IMR-90 (cell line): Measurements from ENCODE around the gene AKT2. TPM values are rescaled to one million over a fixed set of nuclear protein-coding genes. Genes with fewer than 3 reads are reported as not detected.

Experiments used
- ATAC-seq: fragments of 200-7000 bp; cut with Tn5 transposase; 2 replicates; pipeline ENCODE4 v1.9.1; 2020; ENCODE audit warnings: low read depth, mild to moderate bottlenecking, moderate library complexity
- BruUV-seq: library from RNA; stranded (reverse); fragments of 400-500 nt; replicated peaks from 2 replicates; lab custom pipeline; 2021; lab: Mats Ljungman, UMichigan
- CTCF ChIA-PET: fragments of 300-600 bp; formaldehyde crosslinking; extraction: SDS; loops from one replicate; lab custom pipeline; 2021; ENCODE audit warnings: antibody characterized with exemption; lab: Yijun Ruan, JAX
- POLR2A ChIA-PET: fragments of 300-600 bp; sonication (Branson Sonifier 250); formaldehyde crosslinking; loops from one replicate; lab custom pipeline; 2022; ENCODE audit warnings: antibody characterized with exemption; ENCODE audit not compliant: unreplicated experiment; lab: Charles Lee
- DNase-seq: peaks from one replicate; pipeline ENCODE4 v3.0.0; 2013
- H2AFZ ChIP-seq: replicated peaks from 2 replicates; pipeline ENCODE3; 2013; ENCODE audit warnings: low read length, mild to moderate bottlenecking; ENCODE audit not compliant: poor library complexity
- H2AK5ac ChIP-seq: 2 replicates; pipeline ENCODE4 v1.6.1; 2013; ENCODE audit warnings: low read depth, low read length, inconsistent platforms
- H2AK9ac ChIP-seq: replicated peaks from 2 replicates; pipeline ENCODE3; 2013; ENCODE audit warnings: mild to moderate bottlenecking, low read depth, low read length, moderate library complexity; ENCODE audit not compliant: poor library complexity
- H2BK120ac ChIP-seq: 2 replicates; pipeline ENCODE4 v1.6.1; 2013; ENCODE audit warnings: low read depth, low read length, inconsistent platforms
- H2BK15ac ChIP-seq: 3 replicates; pipeline ENCODE4 v1.6.1; 2013; ENCODE audit warnings: low read depth, low read length, inconsistent platforms
- H2BK20ac ChIP-seq: 2 replicates; pipeline ENCODE4 v1.6.1; 2013; ENCODE audit warnings: low read depth, mild to moderate bottlenecking, inconsistent platforms, low read length, moderate library complexity
- H2BK5ac ChIP-seq: 2 replicates; pipeline ENCODE4 v1.6.1; 2013; ENCODE audit warnings: mild to moderate bottlenecking, low read depth, low read length, inconsistent platforms; ENCODE audit not compliant: poor library complexity, severe bottlenecking
- H3K14ac ChIP-seq: replicated peaks from 2 replicates; pipeline ENCODE4 v1.6.1; 2013; ENCODE audit warnings: low read depth, low read length, inconsistent platforms
- H3K18ac ChIP-seq: 2 replicates; pipeline ENCODE4 v1.6.1; 2013; ENCODE audit warnings: low read depth, low read length, control low read depth
- H3K23ac ChIP-seq: 2 replicates; pipeline ENCODE4 v1.6.1; 2013; ENCODE audit warnings: low read depth, low read length, inconsistent platforms
- H3K27ac ChIP-seq: 2 replicates; pipeline ENCODE4 v1.5.1; 2013; ENCODE audit warnings: mild to moderate bottlenecking, control low read depth, low read length; ENCODE audit not compliant: insufficient read depth
- H3K27me3 ChIP-seq: 2 replicates; pipeline ENCODE4 v1.6.1; 2013; ENCODE audit warnings: low read length; ENCODE audit not compliant: control insufficient read depth, insufficient read depth
- H3K36me3 ChIP-seq: 2 replicates; pipeline ENCODE4 v1.6.1; 2013; ENCODE audit warnings: low read length, mixed read lengths; ENCODE audit not compliant: control insufficient read depth, insufficient read depth
- H3K4ac ChIP-seq: 2 replicates; pipeline ENCODE4 v1.6.1; 2013; ENCODE audit warnings: low read depth, low read length, inconsistent platforms
- H3K4me1 ChIP-seq: 2 replicates; pipeline ENCODE4 v1.6.1; 2013; ENCODE audit warnings: low read length, mixed read lengths; ENCODE audit not compliant: control insufficient read depth, insufficient read depth
- H3K4me2 ChIP-seq: 2 replicates; pipeline ENCODE4 v1.6.1; 2013; ENCODE audit warnings: low read depth, mild to moderate bottlenecking, control low read depth, low read length, moderate library complexity
- H3K4me3 ChIP-seq: 2 replicates; pipeline ENCODE4 v1.5.1; 2013; ENCODE audit warnings: low read depth, mild to moderate bottlenecking, control low read depth, low read length, moderate library complexity; ENCODE audit not compliant: insufficient read depth
- H3K56ac ChIP-seq: 2 replicates; pipeline ENCODE4 v1.6.1; 2013; ENCODE audit warnings: low read length, inconsistent platforms; ENCODE audit not compliant: insufficient read depth; ENCODE audit errors: extremely low read depth
- H3K79me1 ChIP-seq, 2 experiments: 2 replicates each; pipeline ENCODE4 v1.6.1; 2013; ENCODE audit warnings: low read length in 2 of 2, inconsistent platforms in 1 of 2, low read depth in 1 of 2
- H3K9ac ChIP-seq: 2 replicates; pipeline ENCODE4 v1.6.1; 2013; ENCODE audit warnings: low read depth, low read length, control low read depth
- H3K9me1 ChIP-seq: 2 replicates; pipeline ENCODE4 v1.6.1; 2013; ENCODE audit warnings: low read length, inconsistent platforms; ENCODE audit not compliant: insufficient read depth
- H3K9me3 ChIP-seq: 2 replicates; pipeline ENCODE4 v1.6.1; 2013; ENCODE audit warnings: low read length; ENCODE audit not compliant: control insufficient read depth, insufficient read depth
- H4K20me1 ChIP-seq: 2 replicates; pipeline ENCODE4 v1.6.1; 2013; ENCODE audit warnings: low read length, inconsistent platforms; ENCODE audit not compliant: insufficient read depth
- H4K5ac ChIP-seq: 2 replicates; pipeline ENCODE4 v1.6.1; 2013; ENCODE audit warnings: mild to moderate bottlenecking, low read depth, low read length, control low read depth
- H4K8ac ChIP-seq, 2 experiments: 2 replicates each; pipeline ENCODE4 v1.6.1; 2013; ENCODE audit warnings: low read depth in 2 of 2, low read length in 2 of 2, control low read depth in 1 of 2, inconsistent platforms in 1 of 2
- H4K91ac ChIP-seq: 2 replicates; pipeline ENCODE4 v1.6.1; 2013; ENCODE audit warnings: low read depth, low read length, inconsistent platforms; ENCODE audit not compliant: insufficient read depth
- CHD1 ChIP-seq: IDR thresholded peaks from 2 replicates; pipeline ENCODE4 v1.6.1; 2012; ENCODE audit warnings: low read depth, low read length, improper control_type of control experiment
- CTCF ChIP-seq: conservative IDR thresholded peaks from 2 replicates; pipeline ENCODE4 v1.5.1; 2012; ENCODE audit warnings: mild to moderate bottlenecking, low read depth, low read length, improper control_type of control experiment
- ELK1 ChIP-seq: fragments of 150-350 bp; IDR thresholded peaks from 2 replicates; pipeline ENCODE4 v1.6.1; 2016; ENCODE audit warnings: low read depth, mild to moderate bottlenecking, low read length, moderate library complexity, borderline replicate concordance
- FOS ChIP-seq: fragments of 150-350 bp; IDR thresholded peaks from 2 replicates; pipeline ENCODE4 v1.6.1; 2016; ENCODE audit warnings: low read depth, low read length
- MAFK ChIP-seq: IDR thresholded peaks from 2 replicates; pipeline ENCODE4 v1.6.1; 2012; ENCODE audit warnings: low read depth, low read length, improper control_type of control experiment
- MAZ ChIP-seq: IDR thresholded peaks from 2 replicates; pipeline ENCODE4 v1.6.1; 2012; ENCODE audit warnings: low read depth, mild to moderate bottlenecking, low read length, improper control_type of control experiment, moderate library complexity, borderline replicate concordance
- MXI1 ChIP-seq: IDR thresholded peaks from 2 replicates; pipeline ENCODE4 v1.6.1; 2012; ENCODE audit warnings: low read depth, mild to moderate bottlenecking, low read length, moderate library complexity, borderline replicate concordance
- POLR2A ChIP-seq: IDR thresholded peaks from 2 replicates; pipeline ENCODE4 v1.6.1; 2012; ENCODE audit warnings: mild to moderate bottlenecking, low read depth, low read length
- SMC3 ChIP-seq: fragments of 150-350 bp; IDR thresholded peaks from 2 replicates; pipeline ENCODE4 v1.6.1; 2016; ENCODE audit warnings: low read depth, mild to moderate bottlenecking, antibody characterized with exemption, low read length, moderate library complexity
- USF2 ChIP-seq: fragments of 150-350 bp; IDR thresholded peaks from 2 replicates; pipeline ENCODE4 v1.6.1; 2017; ENCODE audit warnings: mild to moderate bottlenecking, antibody characterized with exemption, low read length, low read depth
- WGBS, 2 experiments: methylation state at CpG; one replicate each; pipeline versions ENCODE4 v1.1.5 to v1.1.7; 2013; ENCODE audit warnings: missing lambda C conversion rate in 2 of 2; ENCODE audit not compliant: insufficient read length in 1 of 2; ENCODE audit errors: extremely low coverage in 2 of 2; 5-methylcytosine and 5-hydroxymethylcytosine counted together
- dilution Hi-C: fragments of 300-500 bp; cut with HindIII; formaldehyde crosslinking; loops from one replicate; pipeline ENCODE4 v1.14.3; 2018; ENCODE audit warnings: low sequenced_read_pairs; ENCODE audit not compliant: unreplicated experiment
- in situ Hi-C: fragments of 300-500 bp; cut with MboI; formaldehyde crosslinking; loops from 3 replicates; pipeline ENCODE4 v1.14.3; 2019; ENCODE audit warnings: low sequenced_read_pairs, inconsistent platforms, mixed read lengths
- intact Hi-C: fragments of 100-400 bp; cut with micrococcal nuclease; formaldehyde crosslinking; loops from 2 replicates; pipeline ENCODE4 v1.10.0; 2022
- polyA plus RNA-seq, 3 experiments: library from polyadenylated mRNA; depleted of rRNA; stranded (reverse); fragments of >200 nt; gene quantifications; 2 replicates each; pipeline ENCODE4 v1.2.3, GENCODE V29; 2012; ENCODE audit warnings: low replicate concordance in 1 of 3
- total RNA-seq: library from RNA; depleted of rRNA; stranded (reverse); fragments of >200 nt; gene quantifications from 2 replicates; pipeline ENCODE4 v1.2.3, GENCODE V29; 2012

AKT2 gene
- total and polyA plus RNA-seq, 2 of the 4 experiments (the other 2 are of a cell fraction) = 61.5 to 104 TPM

GRCh38 chr19:40251991-40252390 is 33.2 kb downstream of the AKT2 start:
- intact Hi-C loops = no loop called here
- in situ Hi-C loops = no loop called here
- TF ChIP-seq FOS = no peak
- no peak for TF ChIP-seq ELK1
- no peak for TF ChIP-seq USF2
- no peak for TF ChIP-seq CHD1
- TF ChIP-seq MAZ = no peak
- TF ChIP-seq MAFK = no peak
- no peak for TF ChIP-seq POLR2A
- no peak for TF ChIP-seq SMC3
- TF ChIP-seq MXI1 = no peak
- no peak for TF ChIP-seq CTCF
- Histone ChIP-seq H2BK15ac (no peak overlapping the region), H4K20me1 (peaks cover 37% of the 10 kb centered on the region), H3K9me3 (no peaks in the 10 kb centered on the region), H2BK120ac (no peak overlapping the region), H3K4me3 (no peak overlapping the region), H3K27ac (no peak overlapping the region), H3K36me3 (peaks cover 41% of the 10 kb centered on the region), H3K9ac (no peak overlapping the region), H2AK5ac (no peak overlapping the region), H3K4ac (no peak overlapping the region), H3K4me2 (no peak overlapping the region), H4K91ac (no peak overlapping the region), H2BK5ac (no peak overlapping the region), H2AK9ac (no peak overlapping the region), H2BK20ac (no peak overlapping the region), H4K5ac (no peak overlapping the region), H3K14ac (no peak overlapping the region), H4K8ac (no peak overlapping the region), H3K79me1 (peaks cover 30 to 81% of the 10 kb centered on the region in 2 experiments), H2AFZ (no peak overlapping the region), H3K18ac (no peak overlapping the region), H3K9me1 (peaks cover 13% of the 10 kb centered on the region; the same call in 1 of the 2 replicates), H3K23ac (no peak overlapping the region), H3K27me3 (no peaks in the 10 kb centered on the region), H3K56ac (no peak overlapping the region), H3K4me1 (no peaks in the 10 kb centered on the region)
- POLR2A ChIA-PET = no interaction called here
- dilution Hi-C loops = no loop called here
- WGBS, 2 experiments = no CpG with 5 or more reads among the region's 4 CpGs
- BruUV-seq = no TSS peak
- ATAC-seq = no peak
- CTCF ChIA-PET = no interaction called here
- no peak for DNase-seq
